SK-N-SH treated with all-trans-retinoic acid at 6 μM for 48 hours (cell line): Measurements from ENCODE around the gene RBM14.

Experiments used
- SNAI2 ChIP-seq: fragments of 250-450 bp; sonication (Bioruptor Pico); IDR thresholded peaks from 2 replicates; pipeline ENCODE4 v1.5.0; 2020; ENCODE audit warnings: mild to moderate bottlenecking, moderate library complexity
- ZFP30 ChIP-seq: fragments of 450-650 bp; formaldehyde crosslinking; IDR thresholded peaks from 2 replicates; pipeline ENCODE4 v1.5.0; 2022; ENCODE audit warnings: mild to moderate bottlenecking, moderate library complexity

GRCh38 chr11:66581261-66581660 lies 35.2 kb upstream of the RBM14 start:
- TF ChIP-seq ZFP30 (CRISPR knock-in tag) (no peak), SNAI2 (no peak)
